DND-41 (cell line): ENCODE data around the gene NT5C1A.

Source experiments
- ATAC-seq: fragments of 200-7000 bp; cut with Tn5 transposase; 3 replicates; pipeline ENCODE4 v1.9.1; 2021; ENCODE audit warnings: low read depth; ENCODE audit not compliant: insufficient read depth
- DNase-seq: peaks from one replicate; pipeline ENCODE4 v3.0.0-alpha.2; 2020
- H2AFZ ChIP-seq: 2 replicates; pipeline ENCODE4 v1.6.0; 2012; ENCODE audit warnings: low read depth, low read length
- H3K27ac ChIP-seq: 2 replicates; pipeline ENCODE4 v1.5.1; 2012; ENCODE audit warnings: low read length, inconsistent platforms
- H3K27me3 ChIP-seq: fragments of 200-600 bp; sonication (generic); 2 replicates; pipeline ENCODE4 v1.6.0; 2012; ENCODE audit warnings: low read length, mild to moderate bottlenecking, inconsistent platforms; ENCODE audit not compliant: insufficient read depth, poor library complexity
- H3K36me3 ChIP-seq: 2 replicates; pipeline ENCODE4 v1.5.1; 2012; ENCODE audit warnings: low read length, inconsistent platforms; ENCODE audit not compliant: insufficient read depth
- H3K4me1 ChIP-seq: 2 replicates; pipeline ENCODE4 v1.5.1; 2012; ENCODE audit warnings: mild to moderate bottlenecking, low read length; ENCODE audit not compliant: insufficient read depth
- H3K4me2 ChIP-seq: 2 replicates; pipeline ENCODE4 v1.6.0; 2012; ENCODE audit warnings: mild to moderate bottlenecking, moderate library complexity, low read length, inconsistent platforms; ENCODE audit not compliant: insufficient read depth
- H3K4me3 ChIP-seq, 2 experiments: fragments of 200-600 bp in 1 of 2; shearing (Covaris generic) in 1 of 2; 2 replicates each; pipeline ENCODE4 v1.5.1; 2012 to 2016; ENCODE audit warnings: inconsistent platforms in 2 of 2, low read length in 2 of 2, mild to moderate bottlenecking in 2 of 2, low read depth in 1 of 2, moderate library complexity in 1 of 2
- H3K79me2 ChIP-seq: 2 replicates; pipeline ENCODE4 v1.6.0; 2012; ENCODE audit warnings: low read length, inconsistent platforms; ENCODE audit not compliant: insufficient read depth
- H3K9ac ChIP-seq: 2 replicates; pipeline ENCODE4 v1.6.0; 2012; ENCODE audit warnings: low read depth, mild to moderate bottlenecking, inconsistent platforms, low read length, moderate library complexity
- H3K9me3 ChIP-seq: 2 replicates; pipeline ENCODE4 v1.5.1; 2012; ENCODE audit warnings: low read length, moderate library complexity, mild to moderate bottlenecking, inconsistent platforms; ENCODE audit not compliant: insufficient read depth, severe bottlenecking
- H4K20me1 ChIP-seq: 2 replicates; pipeline ENCODE4 v1.6.0; 2012; ENCODE audit warnings: low read length; ENCODE audit not compliant: insufficient read depth
- EZH2 ChIP-seq: IDR thresholded peaks from 3 replicates; pipeline ENCODE4 v1.6.1; 2012; ENCODE audit warnings: borderline replicate concordance, low read depth, mild to moderate bottlenecking, moderate library complexity, low read length, inconsistent platforms; ENCODE audit not compliant: severe bottlenecking
- TF ChIP-seq, protein P1 (sequence below): IDR thresholded peaks from 2 replicates; pipeline ENCODE4 v1.5.1; 2012; ENCODE audit warnings: borderline replicate concordance, low read length, moderate library complexity, mild to moderate bottlenecking; ENCODE audit not compliant: poor library complexity, severe bottlenecking; ENCODE audit errors: extremely low read depth

NT5C1A gene

DNA sequence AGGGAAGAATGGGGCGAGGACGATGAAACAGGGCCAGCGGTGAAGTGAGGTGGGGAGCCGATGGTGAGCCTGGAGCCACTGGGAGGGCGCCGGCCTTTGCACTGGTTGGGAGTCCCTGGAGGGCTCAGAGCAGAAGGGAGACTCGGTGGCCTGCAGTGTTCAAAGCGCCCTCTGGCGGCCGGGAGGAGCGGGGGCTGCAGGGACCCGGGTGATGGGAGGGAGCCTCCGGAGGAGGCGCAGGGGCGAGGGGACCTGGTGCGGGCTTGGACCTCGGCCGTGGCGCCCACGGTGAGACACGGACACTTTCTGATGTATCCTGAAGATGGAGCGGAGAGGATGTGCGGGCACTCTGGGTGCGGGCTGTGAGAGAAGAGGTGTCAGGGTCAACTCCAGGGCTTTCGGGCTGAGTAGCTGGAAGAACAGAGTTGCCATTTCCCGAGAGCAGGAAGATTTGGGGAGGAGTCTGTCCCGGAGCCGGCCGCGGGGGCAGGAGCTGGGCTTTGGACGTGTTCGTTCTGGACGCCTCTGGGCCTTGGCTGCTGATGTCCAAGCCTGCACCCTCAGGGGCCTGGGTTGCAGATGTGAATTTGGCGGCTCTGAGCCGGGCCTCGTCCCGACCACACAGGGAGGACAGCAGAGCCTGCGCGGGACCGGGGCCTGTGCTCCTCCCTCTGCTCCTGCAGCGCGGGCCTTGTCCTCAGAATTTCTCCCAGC, 62.1 kb downstream of the NT5C1A start:
- no peaks in the 10 kb centered on the region for H4K20me1 ChIP-seq
- no peak overlapping the region for H3K4me3 ChIP-seq
- H3K79me2 ChIP-seq = no peaks in the 10 kb centered on the region
- no peak overlapping the region for H3K27ac ChIP-seq
- H3K36me3 ChIP-seq = no peaks in the 10 kb centered on the region
- no peak overlapping the region for H3K4me2 ChIP-seq
- TF ChIP-seq EZH2 = no peak
- TF ChIP-seq, protein P1, sequence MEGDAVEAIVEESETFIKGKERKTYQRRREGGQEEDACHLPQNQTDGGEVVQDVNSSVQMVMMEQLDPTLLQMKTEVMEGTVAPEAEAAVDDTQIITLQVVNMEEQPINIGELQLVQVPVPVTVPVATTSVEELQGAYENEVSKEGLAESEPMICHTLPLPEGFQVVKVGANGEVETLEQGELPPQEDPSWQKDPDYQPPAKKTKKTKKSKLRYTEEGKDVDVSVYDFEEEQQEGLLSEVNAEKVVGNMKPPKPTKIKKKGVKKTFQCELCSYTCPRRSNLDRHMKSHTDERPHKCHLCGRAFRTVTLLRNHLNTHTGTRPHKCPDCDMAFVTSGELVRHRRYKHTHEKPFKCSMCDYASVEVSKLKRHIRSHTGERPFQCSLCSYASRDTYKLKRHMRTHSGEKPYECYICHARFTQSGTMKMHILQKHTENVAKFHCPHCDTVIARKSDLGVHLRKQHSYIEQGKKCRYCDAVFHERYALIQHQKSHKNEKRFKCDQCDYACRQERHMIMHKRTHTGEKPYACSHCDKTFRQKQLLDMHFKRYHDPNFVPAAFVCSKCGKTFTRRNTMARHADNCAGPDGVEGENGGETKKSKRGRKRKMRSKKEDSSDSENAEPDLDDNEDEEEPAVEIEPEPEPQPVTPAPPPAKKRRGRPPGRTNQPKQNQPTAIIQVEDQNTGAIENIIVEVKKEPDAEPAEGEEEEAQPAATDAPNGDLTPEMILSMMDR = peak; percentile 76
- H3K27me3 ChIP-seq = peaks cover 3% of the 10 kb centered on the region
- no peaks in the 10 kb centered on the region for H3K9me3 ChIP-seq
- DNase-seq (peak; percentile 59), ATAC-seq (peak; percentile 86)
- H2AFZ ChIP-seq = peak overlapping the region; percentile 52; the same call in 1 of the 2 replicates
- no peak overlapping the region for H3K9ac ChIP-seq
- no peaks in the 10 kb centered on the region for H3K4me1 ChIP-seq
